Measurements from ENCODE around the gene PITPNC1. TPM values are rescaled to one million over a fixed set of nuclear protein-coding genes. Genes with fewer than 3 reads are reported as not detected.
A peak's percentile ranks its signal among the peaks of the same experiment; 100 is the strongest.

PITPNC1 gene
- total and polyA plus RNA-seq, 5 donors from 2014 or later: 27.3 to 47.9 (median 39.5) TPM

DNA sequence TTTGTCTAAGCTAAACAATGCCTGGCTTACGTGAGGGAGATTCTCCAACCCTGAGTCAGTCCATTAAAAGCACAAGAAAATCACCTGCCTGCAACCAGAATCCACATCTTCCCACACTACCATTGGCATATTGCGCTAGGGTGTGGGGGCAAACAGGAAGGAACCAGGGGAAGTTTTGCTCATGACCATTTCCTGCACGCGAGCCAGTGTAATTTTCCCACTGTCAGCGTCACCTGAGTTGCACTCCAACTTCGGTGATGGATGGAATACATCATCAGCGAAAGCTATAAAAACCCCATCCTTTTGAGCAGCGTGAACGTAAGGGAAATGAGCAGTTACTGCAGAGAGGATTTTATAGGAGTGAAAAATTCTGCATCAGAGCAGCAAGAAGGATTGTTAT lies 172.7 kb downstream of the PITPNC1 start:
- Histone ChIP-seq H3K4me1 (ENCODE audit: control insufficient read depth, insufficient read depth, low read length, poor library complexity, severe bottlenecking) (no peaks in the 10 kb centered on the region), H3K27me3 (ENCODE audit: control insufficient read depth, insufficient read depth, low read length) (no peaks in the 10 kb centered on the region), H3K9me3 (ENCODE audit: control insufficient read depth in 2 of 2, low read length in 2 of 2) (no peaks in the 10 kb centered on the region), H3K36me3 (ENCODE audit: control insufficient read depth, insufficient read depth, low read length) (no peaks in the 10 kb centered on the region), H3K27ac (ENCODE audit: insufficient read depth, low read length, poor library complexity, severe bottlenecking) (no peak overlapping the region), H3K4me3 (ENCODE audit: low read depth, low read length) (no peak overlapping the region)
- ATAC-seq (ENCODE audit: low read depth in 2 of 2) (no peak), DNase-seq (no peak)
- H3K36me3 Mint-ChIP-seq: peaks cover 23% of the 10 kb centered on the region
- H3K4me3 Mint-ChIP-seq: no peak overlapping the region
- H3K9me3 Mint-ChIP-seq: no peaks in the 10 kb centered on the region
- H3K4me1 Mint-ChIP-seq: peaks cover 0 to 13% (median 8%) of the 10 kb centered on the region in 4 donors
- H3K27me3 Mint-ChIP-seq: no peaks in the 10 kb centered on the region
- H3K27ac Mint-ChIP-seq: no peak overlapping the region

GRCh38 chr17:67554634-67555033 lies 177.6 kb downstream of the PITPNC1 start:
- H3K27ac Mint-ChIP-seq: no peak overlapping the region
- Histone ChIP-seq H3K4me1 (ENCODE audit: control insufficient read depth, insufficient read depth, low read length, poor library complexity, severe bottlenecking) (no peaks in the 10 kb centered on the region), H3K27me3 (ENCODE audit: control insufficient read depth, insufficient read depth, low read length) (no peaks in the 10 kb centered on the region), H3K4me3 (ENCODE audit: low read depth, low read length) (no peak overlapping the region), H3K27ac (ENCODE audit: insufficient read depth, low read length, poor library complexity, severe bottlenecking) (no peak overlapping the region), H3K36me3 (ENCODE audit: control insufficient read depth, insufficient read depth, low read length) (peaks cover 10% of the 10 kb centered on the region), H3K9me3 (ENCODE audit: control insufficient read depth in 2 of 2, low read length in 2 of 2) (no peaks in the 10 kb centered on the region)
- H3K9me3 Mint-ChIP-seq: peaks cover 0 to 10% (median 1%) of the 10 kb centered on the region in 7 donors
- H3K27me3 Mint-ChIP-seq: no peaks in the 10 kb centered on the region
- DNase-seq (no peak), ATAC-seq (ENCODE audit: low read depth in 2 of 2) (no peak)
- no peak overlapping the region for H3K4me3 Mint-ChIP-seq
- peaks cover 45% of the 10 kb centered on the region for H3K36me3 Mint-ChIP-seq
- peaks cover 0 to 11% (median 6%) of the 10 kb centered on the region in 4 donors for H3K4me1 Mint-ChIP-seq

GRCh38 chr17:67555855-67556254 lies 178.8 kb downstream of the PITPNC1 start:
- Mint-ChIP-seq H3K36me3 (peaks cover 45% of the 10 kb centered on the region), H3K4me1 (peaks cover 0 to 11% (median 6%) of the 10 kb centered on the region in 4 donors), H3K27me3 (no peaks in the 10 kb centered on the region), H3K27ac (peak overlapping the region in 1 of 3 donors; percentile 16), H3K9me3 (peaks cover 0 to 10% (median 1%) of the 10 kb centered on the region in 7 donors), H3K4me3 (peak overlapping the region in 1 of 4 donors; percentile 21)
- no peak overlapping the region for H3K27ac ChIP-seq (ENCODE audit: insufficient read depth, low read length, poor library complexity, severe bottlenecking)
- DNase-seq: no peak
- H3K36me3 ChIP-seq (ENCODE audit: control insufficient read depth, insufficient read depth, low read length): peaks cover 10% of the 10 kb centered on the region
- no peaks in the 10 kb centered on the region for H3K4me1 ChIP-seq (ENCODE audit: control insufficient read depth, insufficient read depth, low read length, poor library complexity, severe bottlenecking)
- ATAC-seq (ENCODE audit: low read depth in 2 of 2): no peak
- H3K27me3 ChIP-seq (ENCODE audit: control insufficient read depth, insufficient read depth, low read length): no peaks in the 10 kb centered on the region
- no peaks in the 10 kb centered on the region for H3K9me3 ChIP-seq (ENCODE audit: control insufficient read depth in 2 of 2, low read length in 2 of 2)
- no peak overlapping the region for H3K4me3 ChIP-seq (ENCODE audit: low read depth, low read length)

GRCh38 chr17:67557052-67557845 lies 180.2 kb downstream of the PITPNC1 start:
- Mint-ChIP-seq H3K27me3 (no peaks in the 10 kb centered on the region), H3K27ac (no peak overlapping the region), H3K36me3 (peaks cover 37% of the 10 kb centered on the region), H3K9me3 (peaks cover 0 to 10% (median 1%) of the 10 kb centered on the region in 7 donors), H3K4me1 (peaks cover 0 to 7% (median 2%) of the 10 kb centered on the region in 4 donors), H3K4me3 (peak overlapping the region in 1 of 4 donors; percentile 61)
- H3K27me3 ChIP-seq (ENCODE audit: control insufficient read depth, insufficient read depth, low read length): no peaks in the 10 kb centered on the region
- no peak for ATAC-seq (ENCODE audit: low read depth in 2 of 2)
- no peak overlapping the region for H3K4me3 ChIP-seq (ENCODE audit: low read depth, low read length)
- DNase-seq: no peak
- H3K27ac ChIP-seq (ENCODE audit: insufficient read depth, low read length, poor library complexity, severe bottlenecking): no peak overlapping the region
- H3K36me3 ChIP-seq (ENCODE audit: control insufficient read depth, insufficient read depth, low read length): peaks cover 10% of the 10 kb centered on the region
- no peaks in the 10 kb centered on the region for H3K4me1 ChIP-seq (ENCODE audit: control insufficient read depth, insufficient read depth, low read length, poor library complexity, severe bottlenecking)
- no peaks in the 10 kb centered on the region for H3K9me3 ChIP-seq (ENCODE audit: control insufficient read depth in 2 of 2, low read length in 2 of 2)

DNA sequence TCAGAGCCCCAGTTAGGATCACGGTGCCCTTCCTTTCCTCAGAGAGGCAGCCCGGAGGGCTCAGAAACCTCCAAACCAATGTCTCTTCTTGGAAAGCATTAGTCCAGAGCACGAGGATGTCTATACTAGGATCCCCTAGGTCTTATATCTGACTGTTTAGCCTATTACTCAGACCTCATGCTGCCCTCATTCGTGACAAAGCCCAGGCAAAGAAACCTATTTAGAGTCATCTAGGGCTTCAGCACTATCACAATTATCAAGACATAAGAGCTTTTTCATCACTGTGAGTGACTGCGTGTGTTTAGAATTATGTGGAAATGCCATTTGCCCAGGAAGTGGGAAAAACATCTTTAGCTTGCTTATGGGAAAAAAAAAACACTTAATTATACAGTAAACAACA lies 180.8 kb downstream of the PITPNC1 start:
- H3K36me3 Mint-ChIP-seq: peaks cover 37% of the 10 kb centered on the region
- no peak overlapping the region for H3K27ac ChIP-seq (ENCODE audit: insufficient read depth, low read length, poor library complexity, severe bottlenecking)
- H3K9me3 Mint-ChIP-seq: peaks cover 0 to 10% (median 1%) of the 10 kb centered on the region in 7 donors
- H3K27me3 Mint-ChIP-seq: no peaks in the 10 kb centered on the region
- no peak overlapping the region for H3K27ac Mint-ChIP-seq
- DNase-seq (no peak), ATAC-seq (ENCODE audit: low read depth in 2 of 2) (no peak)
- no peaks in the 10 kb centered on the region for H3K4me1 ChIP-seq (ENCODE audit: control insufficient read depth, insufficient read depth, low read length, poor library complexity, severe bottlenecking)
- H3K4me3 Mint-ChIP-seq: no peak overlapping the region
- H3K9me3 ChIP-seq (ENCODE audit: control insufficient read depth in 2 of 2, low read length in 2 of 2): no peaks in the 10 kb centered on the region
- H3K27me3 ChIP-seq (ENCODE audit: control insufficient read depth, insufficient read depth, low read length): no peaks in the 10 kb centered on the region
- no peak overlapping the region for H3K4me3 ChIP-seq (ENCODE audit: low read depth, low read length)
- peaks cover 10% of the 10 kb centered on the region for H3K36me3 ChIP-seq (ENCODE audit: control insufficient read depth, insufficient read depth, low read length)
- peaks cover 0 to 7% (median 3%) of the 10 kb centered on the region in 4 donors for H3K4me1 Mint-ChIP-seq

DNA sequence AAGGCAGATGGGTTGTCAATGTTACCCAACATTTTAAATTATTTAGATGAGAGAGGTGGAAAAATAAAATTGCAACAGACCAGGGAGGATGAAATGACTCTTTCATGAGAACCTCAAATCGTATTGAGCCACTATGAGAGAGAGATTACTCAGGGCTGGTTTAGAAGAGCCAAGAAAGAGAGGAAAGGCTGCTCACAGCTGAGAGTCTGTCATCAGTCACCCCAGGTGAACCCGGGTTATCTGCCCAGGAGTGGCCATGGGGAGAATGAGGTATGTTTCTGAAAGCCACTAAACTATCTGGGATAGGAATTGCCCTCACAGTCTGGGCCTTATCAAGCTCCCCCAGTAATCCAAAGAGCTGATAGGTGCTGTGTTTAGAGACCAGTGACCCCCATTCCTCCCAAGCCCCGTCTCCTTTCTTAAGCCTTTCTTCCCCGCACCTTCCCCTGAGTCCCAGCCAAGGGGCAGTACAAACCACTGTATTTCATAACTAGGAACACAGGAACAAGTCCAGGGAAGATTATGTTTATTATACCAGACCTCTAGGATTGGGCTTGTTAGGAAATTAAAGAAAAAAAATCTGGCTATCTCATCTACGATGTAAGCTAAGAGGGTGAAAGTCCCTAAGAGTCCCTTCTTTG lies 181.8 kb downstream of the PITPNC1 start:
- Histone ChIP-seq H3K4me3 (ENCODE audit: low read depth, low read length) (no peak overlapping the region), H3K9me3 (ENCODE audit: control insufficient read depth in 2 of 2, low read length in 2 of 2) (no peaks in the 10 kb centered on the region), H3K27me3 (ENCODE audit: control insufficient read depth, insufficient read depth, low read length) (no peaks in the 10 kb centered on the region), H3K4me1 (ENCODE audit: control insufficient read depth, insufficient read depth, low read length, poor library complexity, severe bottlenecking) (no peaks in the 10 kb centered on the region), H3K36me3 (ENCODE audit: control insufficient read depth, insufficient read depth, low read length) (peaks cover 10% of the 10 kb centered on the region), H3K27ac (ENCODE audit: insufficient read depth, low read length, poor library complexity, severe bottlenecking) (no peak overlapping the region)
- ATAC-seq (ENCODE audit: low read depth in 2 of 2): no peak
- H3K4me3 Mint-ChIP-seq: peak overlapping the region in 1 of 4 donors; percentile 11
- peaks cover 27% of the 10 kb centered on the region for H3K36me3 Mint-ChIP-seq
- DNase-seq: no peak
- H3K27ac Mint-ChIP-seq: peak overlapping the region in 1 of 3 donors; percentile 4
- H3K27me3 Mint-ChIP-seq: no peaks in the 10 kb centered on the region
- peaks cover 0 to 7% (median 5%) of the 10 kb centered on the region in 4 donors for H3K4me1 Mint-ChIP-seq
- peaks cover 0 to 10% (median 1%) of the 10 kb centered on the region in 7 donors for H3K9me3 Mint-ChIP-seq

- DNase-seq (no peak), ATAC-seq (ENCODE audit: low read depth in 2 of 2) (no peak)
- Mint-ChIP-seq H3K27me3 (no peaks in the 10 kb centered on the region), H3K4me3 (no peak overlapping the region), H3K27ac (no peak overlapping the region), H3K4me1 (peaks cover 0 to 7% (median 6%) of the 10 kb centered on the region in 4 donors), H3K9me3 (peaks cover 0 to 10% (median 1%) of the 10 kb centered on the region in 7 donors), H3K36me3 (peaks cover 26% of the 10 kb centered on the region)
- Histone ChIP-seq H3K4me3 (ENCODE audit: low read depth, low read length) (no peak overlapping the region), H3K36me3 (ENCODE audit: control insufficient read depth, insufficient read depth, low read length) (peaks cover 10% of the 10 kb centered on the region), H3K9me3 (ENCODE audit: control insufficient read depth in 2 of 2, low read length in 2 of 2) (no peaks in the 10 kb centered on the region), H3K4me1 (ENCODE audit: control insufficient read depth, insufficient read depth, low read length, poor library complexity, severe bottlenecking) (no peaks in the 10 kb centered on the region), H3K27ac (ENCODE audit: insufficient read depth, low read length, poor library complexity, severe bottlenecking) (no peak overlapping the region), H3K27me3 (ENCODE audit: control insufficient read depth, insufficient read depth, low read length) (no peaks in the 10 kb centered on the region)
Measured at GRCh38 chr17:67559381-67559966, 182.4 kb downstream of the PITPNC1 start.

Measured in CD4-positive, CD25-positive, alpha-beta regulatory T cell (primary cell).